NCI-H2029 treated with DMSO at 0.1 percent for 48 hours (cell line): ENCODE results near the gene SLX9.

Experiments used
- DNase-seq: peaks from one replicate; lab custom pipeline; 2025; lab: John Stamatoyannopoulos, UW

SLX9 gene

DNA sequence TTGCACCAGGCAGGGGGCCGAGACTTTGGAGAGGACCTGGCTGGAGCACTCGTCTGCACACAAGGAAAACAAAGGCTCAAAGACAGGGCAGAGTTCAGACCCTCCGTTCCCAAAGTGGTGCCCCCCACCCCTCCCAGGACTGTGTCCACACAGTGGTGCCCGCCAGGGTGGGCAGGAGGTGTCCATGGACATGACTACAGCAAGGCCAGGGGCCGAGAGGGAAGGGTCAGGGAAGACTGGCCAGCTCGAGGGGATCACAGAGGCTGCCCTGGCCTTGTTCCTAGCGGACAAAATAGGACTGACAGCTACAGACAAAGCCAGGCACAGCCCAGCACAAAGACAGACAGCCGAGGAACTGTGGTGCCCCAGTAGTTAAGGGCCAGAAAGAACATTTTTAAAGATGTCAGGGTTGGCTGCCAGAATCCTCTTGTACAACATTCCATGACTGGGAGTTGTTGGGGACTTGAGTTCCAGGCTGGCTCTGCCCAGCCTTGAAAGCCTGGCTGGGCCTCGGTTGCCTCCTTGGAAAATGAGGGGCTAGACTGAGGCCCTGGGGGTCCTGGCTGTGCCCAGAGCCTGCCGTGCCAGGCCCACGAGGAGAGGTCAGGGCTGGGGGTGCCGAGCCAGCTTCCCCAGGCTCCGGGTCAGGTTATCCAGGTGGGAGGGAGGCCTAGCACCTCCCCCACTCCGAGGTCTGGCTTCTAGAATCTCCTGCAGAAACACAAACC is 63.7 kb downstream of the SLX9 start:
- DNase-seq: no peak

GRCh38 chr21:45004059-45004422 is 64.2 kb downstream of the SLX9 start:
- DNase-seq: no peak

DNA sequence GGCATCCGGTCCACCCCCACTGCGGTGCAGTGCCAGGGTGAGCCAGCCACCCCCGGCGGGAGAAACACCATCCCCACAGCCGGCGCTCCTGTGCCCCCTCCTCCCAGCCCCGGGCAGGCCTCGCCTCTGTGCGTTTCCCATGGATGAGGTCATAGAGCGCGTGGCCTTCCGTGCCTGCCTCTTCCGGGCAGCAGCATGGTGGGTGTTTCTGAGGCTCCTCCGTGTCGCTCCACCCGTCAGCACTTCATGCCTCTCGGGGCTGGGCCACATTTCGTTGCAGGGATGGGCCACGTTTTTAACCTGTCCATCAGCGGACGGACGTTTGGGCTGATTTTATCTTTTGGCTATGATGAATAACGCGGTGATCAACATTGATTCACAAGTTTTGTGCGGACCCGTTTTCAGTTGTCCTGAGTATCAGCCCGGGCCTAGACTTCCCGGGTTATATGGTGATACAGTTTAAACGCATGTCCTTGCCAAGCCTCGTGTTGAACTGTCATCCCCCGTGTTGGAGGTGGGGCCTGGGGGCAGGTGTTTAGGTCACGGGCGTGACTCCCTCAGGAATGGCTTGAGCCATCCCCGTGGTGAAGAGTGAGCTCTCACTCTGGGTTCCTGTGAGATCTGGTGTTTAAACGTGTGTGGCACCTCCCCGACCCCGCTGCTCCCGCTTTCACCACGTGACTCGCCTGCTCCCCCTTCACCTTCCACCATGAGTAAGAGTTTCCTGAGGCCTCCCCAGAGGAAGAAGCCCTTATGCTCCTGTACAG is 64.8 kb downstream of the SLX9 start:
- no peak for DNase-seq

GRCh38 chr21:45006536-45007095 is 66.8 kb downstream of the SLX9 start:
- no peak for DNase-seq

DNA sequence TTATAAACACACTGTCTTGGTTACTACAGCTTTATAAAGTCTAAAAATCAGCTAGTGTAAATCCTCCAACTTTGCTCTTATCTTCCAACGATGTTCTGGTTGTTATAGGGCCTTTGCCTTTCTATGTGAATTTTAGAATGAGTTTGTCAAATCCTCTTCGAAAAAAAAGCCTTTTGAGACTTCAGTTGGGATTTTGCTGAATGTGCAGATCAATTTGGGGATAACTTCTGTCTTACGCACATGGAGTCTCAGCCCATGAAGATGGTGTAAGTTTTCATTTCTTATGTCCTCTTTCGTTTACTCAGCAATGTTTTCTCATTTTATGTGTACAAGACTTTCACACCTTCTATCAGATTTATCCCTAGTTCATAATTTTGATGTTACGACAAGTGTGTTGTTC is 69.8 kb downstream of the SLX9 start:
- no peak for DNase-seq

GRCh38 chr21:45010096-45010495 is 70.3 kb downstream of the SLX9 start:
- no peak for DNase-seq

DNA sequence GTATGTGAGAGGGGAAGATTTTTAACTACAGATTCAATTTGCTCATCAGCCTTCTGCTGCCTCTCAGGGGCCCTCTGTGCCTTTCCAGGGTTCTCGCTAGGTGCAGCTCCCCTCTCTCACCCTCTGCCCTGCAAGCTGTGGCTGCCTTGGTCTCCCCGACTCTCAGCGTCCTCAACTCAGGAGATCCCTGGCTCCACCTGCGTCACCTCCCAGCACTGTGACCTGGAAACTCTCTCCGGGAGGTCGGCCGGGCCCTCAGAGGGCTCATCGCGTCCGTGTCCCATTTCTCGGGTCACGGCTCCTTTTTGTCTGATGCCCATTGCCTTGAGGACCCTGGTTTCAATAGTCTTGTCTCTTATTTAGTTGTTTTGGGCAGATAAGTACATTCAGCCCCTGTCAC is 71.0 kb downstream of the SLX9 start:
- DNase-seq: no peak

- no peak for DNase-seq
These were observed 71.6 kb downstream of the SLX9 start for GRCh38 chr21:45011426-45011825.

GRCh38 chr21:45011911-45012661 is 72.3 kb downstream of the SLX9 start:
- no peak for DNase-seq

- DNase-seq: no peak
These were observed 72.9 kb downstream of the SLX9 start for GRCh38 chr21:45012662-45013259.

DNA sequence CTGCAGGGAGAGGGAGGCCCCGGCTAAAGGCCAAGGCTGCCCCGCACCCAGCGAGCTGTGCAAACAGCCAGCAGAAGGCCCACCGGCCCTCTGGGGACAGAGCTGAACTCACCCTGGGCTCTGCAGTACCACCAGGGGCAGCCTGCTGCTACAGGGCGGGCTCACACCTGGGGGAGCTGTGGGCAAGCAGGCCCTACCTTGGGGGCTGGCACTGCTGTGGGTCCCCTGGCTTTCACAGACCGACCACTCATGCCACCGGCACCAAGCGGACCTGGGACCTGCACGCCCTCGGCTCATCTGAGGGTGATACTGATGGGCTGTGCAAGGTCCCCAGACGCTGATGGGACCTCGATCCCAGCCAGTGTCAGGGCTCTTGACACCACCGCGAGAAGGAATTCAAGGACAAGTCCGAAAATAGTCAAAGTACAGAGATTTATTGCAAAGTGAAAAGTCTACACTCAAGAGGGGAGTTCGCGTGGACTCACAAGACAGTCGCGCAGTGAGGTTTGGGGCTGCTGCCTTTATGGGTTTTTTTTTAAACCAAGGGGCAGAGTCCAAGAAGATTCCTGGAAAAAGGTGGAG is 73.5 kb downstream of the SLX9 start:
- no peak for DNase-seq

DNA sequence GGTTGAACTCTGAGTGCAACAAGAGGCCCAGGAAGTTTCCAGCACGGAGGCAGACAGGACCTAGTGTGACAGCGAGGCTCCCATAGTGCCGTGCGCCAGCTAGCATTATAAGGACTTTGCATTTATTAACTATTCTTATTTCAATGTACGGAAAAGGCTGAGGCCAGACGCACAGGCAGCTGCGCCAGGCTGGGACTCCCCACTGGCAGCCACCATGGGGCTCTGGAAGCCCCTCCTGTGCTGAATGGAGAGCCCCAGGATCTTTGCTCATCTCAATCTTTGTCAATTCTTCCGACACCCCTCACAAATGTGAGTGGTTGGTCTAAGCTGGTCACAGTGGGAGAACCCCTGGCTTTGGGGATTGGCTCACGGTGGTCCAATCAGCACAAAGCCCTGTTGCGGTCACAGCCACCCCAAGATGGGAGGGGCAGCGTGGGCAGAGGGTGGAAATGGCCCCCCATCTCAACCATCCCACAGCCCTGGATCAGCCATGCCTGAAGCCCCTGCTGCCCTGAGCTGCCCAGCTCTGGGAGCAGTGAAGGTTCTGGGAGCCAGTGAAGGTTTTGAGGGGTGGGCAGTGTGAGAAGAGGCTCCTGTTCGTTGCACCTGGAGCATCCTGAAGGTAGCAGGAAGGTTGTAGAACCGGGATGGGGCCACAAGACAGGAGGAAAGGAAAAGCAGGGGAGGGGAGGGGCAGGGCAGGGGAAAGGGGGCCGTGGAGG is 75.1 kb downstream of the SLX9 start:
- no peak for DNase-seq

GRCh38 chr21:45015469-45015860 is 75.6 kb downstream of the SLX9 start:
- no peak for DNase-seq

DNA sequence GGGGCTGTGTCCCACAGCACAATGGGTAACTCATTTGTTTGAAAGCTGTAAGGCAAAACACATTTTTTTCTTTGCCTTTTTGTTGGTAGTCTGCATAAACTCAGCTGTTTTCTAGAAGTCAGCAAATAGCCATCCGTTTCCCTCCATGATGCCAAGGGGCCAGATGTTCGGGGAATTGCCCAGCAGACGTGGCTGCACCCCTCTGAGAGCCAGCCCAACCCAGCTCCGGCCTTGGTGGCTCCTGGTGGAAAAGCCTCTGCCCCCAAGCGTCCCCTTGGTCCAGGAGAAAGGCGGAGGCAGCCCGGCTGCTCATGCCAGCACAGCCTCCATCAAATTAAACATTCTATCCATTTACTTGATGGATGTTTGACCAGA is 76.2 kb downstream of the SLX9 start:
- no peak for DNase-seq

GRCh38 chr21:45016406-45017038 is 76.7 kb downstream of the SLX9 start:
- DNase-seq: no peak

DNA sequence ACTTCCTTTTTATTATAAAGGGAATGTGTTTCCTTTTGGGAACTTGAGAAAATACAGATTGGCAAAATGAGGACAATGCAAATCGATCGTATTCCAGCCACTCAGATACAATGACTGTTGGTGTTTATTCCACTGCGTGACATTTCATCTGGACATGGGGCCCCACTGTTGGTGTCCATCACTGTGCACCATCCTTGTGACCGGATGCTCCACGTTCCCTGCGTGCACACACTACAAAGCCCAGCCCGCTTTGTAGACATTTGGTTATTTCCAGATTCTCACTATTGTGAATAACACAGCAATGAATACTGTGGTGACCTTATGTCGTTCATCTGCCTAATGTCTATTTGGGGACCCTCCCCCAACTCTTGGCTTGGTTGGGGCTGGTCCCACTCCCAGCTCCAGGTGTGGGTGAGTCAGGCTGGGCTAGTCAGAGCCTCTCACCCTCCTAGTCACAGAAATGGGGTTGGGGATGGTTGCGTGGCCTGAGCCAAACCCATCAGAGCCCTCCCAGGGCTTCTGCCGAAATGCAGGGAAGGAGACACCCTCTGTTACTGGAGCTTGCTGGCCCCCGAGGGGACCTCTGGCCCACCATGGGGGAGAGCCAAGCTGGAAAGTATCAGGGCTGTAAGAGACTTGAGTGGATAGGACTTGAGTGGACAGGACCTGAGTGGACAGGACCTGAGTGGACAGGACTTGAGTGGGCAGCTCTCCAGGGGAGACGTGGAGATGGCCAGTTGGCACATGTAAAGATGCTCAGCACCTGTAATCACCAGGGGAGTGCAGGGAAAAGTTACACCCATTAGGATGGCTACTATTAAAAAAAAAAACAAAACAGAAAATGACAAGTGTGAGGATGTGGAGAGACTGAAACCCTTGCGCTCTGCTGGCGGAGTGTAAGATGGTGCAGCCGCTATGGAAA is 77.5 kb downstream of the SLX9 start:
- no peak for DNase-seq

- DNase-seq: no peak
These were observed 78.6 kb downstream of the SLX9 start for GRCh38 chr21:45018131-45019075.

DNA sequence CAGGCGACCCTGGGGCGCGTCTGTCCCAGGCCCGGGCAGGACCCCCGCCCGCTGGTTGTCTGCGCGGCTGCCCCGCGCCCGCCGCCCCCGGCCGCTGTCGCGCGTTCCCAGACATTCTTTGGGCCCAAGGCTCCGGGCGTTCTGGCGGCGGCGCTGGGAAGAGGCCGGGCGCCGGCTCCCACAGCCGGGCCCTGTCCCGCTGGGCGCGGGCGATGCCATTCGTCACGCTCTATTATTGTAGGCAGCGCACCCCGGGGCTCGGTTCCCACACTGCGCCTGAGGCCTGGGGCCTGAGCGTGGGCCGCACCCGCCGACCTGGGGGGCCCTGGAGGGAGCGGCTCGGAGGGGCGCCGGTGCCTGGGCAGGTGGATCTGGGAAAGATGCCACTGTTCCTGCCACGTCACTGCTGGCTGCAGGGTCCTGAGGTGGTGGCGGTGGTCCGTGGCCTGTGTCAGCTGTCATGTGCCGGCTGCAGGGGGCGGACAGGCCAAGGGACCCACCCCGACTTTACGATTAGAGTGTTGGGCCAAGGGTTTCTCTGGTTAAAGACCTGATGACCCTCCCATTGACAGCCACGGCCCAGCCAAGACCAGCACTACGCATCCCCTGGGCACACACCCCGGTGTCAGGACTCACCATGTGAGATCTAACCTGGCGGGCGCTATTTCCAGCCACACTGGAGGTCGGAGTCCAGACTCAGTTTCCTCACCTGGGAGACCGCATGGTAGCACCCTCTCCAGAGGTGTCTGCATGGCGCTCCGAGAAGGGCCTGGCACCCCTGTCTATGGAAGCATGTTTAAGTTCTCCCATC is 79.5 kb downstream of the SLX9 start:
- DNase-seq: no peak
